Prostate gland (tissue), 2 donors: Measurements from ENCODE around the gene OGFOD3.

Experiments
- POLR2A ChIP-seq: fragments of 450-650 bp; IDR thresholded peaks from one replicate; pipeline ENCODE4 v1.6.1; 2016; ENCODE audit warnings: antibody characterized with exemption, mild to moderate bottlenecking
- POLR2AphosphoS5 ChIP-seq: sonication (generic); formaldehyde crosslinking; IDR thresholded peaks from one replicate; pipeline ENCODE4 v1.6.1; 2017; ENCODE audit warnings: antibody characterized with exemption
- TF ChIP-seq, protein P1 (sequence below), 4 experiments: fragments of 200-600 bp in 2 of 4; fragments of 450-650 bp in 2 of 4; sonication (generic) in 2 of 4; IDR thresholded peaks; 1 replicate in 3 of 4; 2 replicates in 1 of 4; pipeline ENCODE4 v1.5.1; 2016 to 2019; ENCODE audit warnings: antibody characterized with exemption in 4 of 4, mild to moderate bottlenecking in 2 of 4, moderate library complexity in 2 of 4

DNA sequence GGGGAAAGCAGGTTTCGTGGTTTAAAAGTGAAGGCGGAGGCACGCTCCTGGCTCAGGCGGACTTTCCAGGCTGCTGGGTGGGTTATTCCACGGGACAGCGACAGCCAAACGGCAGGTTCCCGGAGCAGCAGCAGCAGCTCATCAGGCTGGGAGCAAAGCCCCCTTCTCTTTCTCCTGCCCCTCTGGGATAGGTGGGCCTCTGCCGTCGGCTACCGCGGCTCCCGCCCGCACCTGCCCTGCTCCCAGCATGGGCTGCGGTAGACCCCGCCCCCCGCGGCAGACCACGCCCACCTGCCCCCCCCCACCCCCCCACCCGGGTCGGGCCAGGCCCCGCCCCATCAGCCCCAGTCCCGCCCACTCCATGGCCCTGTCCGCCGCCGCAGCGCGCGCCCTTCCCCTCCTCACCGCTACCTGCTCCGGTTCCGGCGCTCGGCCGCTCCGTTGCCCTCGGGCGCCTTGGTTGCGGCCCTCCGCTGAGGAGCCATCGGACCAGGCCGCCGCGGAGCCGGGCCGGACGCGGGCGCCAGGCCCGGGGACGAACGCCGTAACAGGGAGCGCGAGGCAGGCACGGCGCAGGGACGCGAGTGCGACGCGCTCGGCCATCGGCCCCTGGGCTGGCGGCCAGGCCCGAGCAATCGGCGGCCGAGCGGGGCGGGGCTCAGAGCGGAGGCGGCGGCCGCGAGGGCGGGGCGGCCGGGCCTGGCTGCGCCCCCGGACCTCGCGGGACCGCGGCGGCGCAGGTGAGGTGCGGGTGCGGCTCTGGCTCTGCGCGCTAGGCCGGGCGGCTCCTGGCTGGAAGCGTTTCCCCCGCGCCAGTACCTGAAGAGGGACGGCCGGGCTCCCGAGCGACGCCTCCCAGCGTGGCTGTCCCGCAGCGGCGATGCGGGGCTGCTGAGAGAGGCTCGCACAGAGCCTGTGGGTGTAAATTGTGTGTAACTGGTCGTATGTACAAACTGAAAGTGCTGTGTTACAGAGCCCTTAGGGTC lies at the start of gene OGFOD3, which contains the start of gene HEXD:
- TF ChIP-seq, protein P1, sequence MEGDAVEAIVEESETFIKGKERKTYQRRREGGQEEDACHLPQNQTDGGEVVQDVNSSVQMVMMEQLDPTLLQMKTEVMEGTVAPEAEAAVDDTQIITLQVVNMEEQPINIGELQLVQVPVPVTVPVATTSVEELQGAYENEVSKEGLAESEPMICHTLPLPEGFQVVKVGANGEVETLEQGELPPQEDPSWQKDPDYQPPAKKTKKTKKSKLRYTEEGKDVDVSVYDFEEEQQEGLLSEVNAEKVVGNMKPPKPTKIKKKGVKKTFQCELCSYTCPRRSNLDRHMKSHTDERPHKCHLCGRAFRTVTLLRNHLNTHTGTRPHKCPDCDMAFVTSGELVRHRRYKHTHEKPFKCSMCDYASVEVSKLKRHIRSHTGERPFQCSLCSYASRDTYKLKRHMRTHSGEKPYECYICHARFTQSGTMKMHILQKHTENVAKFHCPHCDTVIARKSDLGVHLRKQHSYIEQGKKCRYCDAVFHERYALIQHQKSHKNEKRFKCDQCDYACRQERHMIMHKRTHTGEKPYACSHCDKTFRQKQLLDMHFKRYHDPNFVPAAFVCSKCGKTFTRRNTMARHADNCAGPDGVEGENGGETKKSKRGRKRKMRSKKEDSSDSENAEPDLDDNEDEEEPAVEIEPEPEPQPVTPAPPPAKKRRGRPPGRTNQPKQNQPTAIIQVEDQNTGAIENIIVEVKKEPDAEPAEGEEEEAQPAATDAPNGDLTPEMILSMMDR (IDR thresholded peaks at IDR 0.05) = peak in 2 of 4 experiments; percentile 48 to 53
- TF ChIP-seq POLR2AphosphoS5 (no peak), POLR2A (peak; percentile 49)
